Uterus (tissue), 2 donors: ENCODE data around the gene TXK.

Experiments
- POLR2A ChIP-seq, 2 donors: fragments of 450-650 bp; IDR thresholded peaks; one replicate each; pipeline ENCODE4 v1.6.1; 2016; ENCODE audit warnings: antibody characterized with exemption in 2 of 2, mild to moderate bottlenecking in 1 of 2, moderate library complexity in 1 of 2
- TF ChIP-seq, protein P1 (sequence below), 4 experiments: fragments of 200-600 bp in 2 of 4; fragments of 450-650 bp in 2 of 4; sonication (generic) in 2 of 4; IDR thresholded peaks; one replicate each; pipeline ENCODE4 v1.5.1; 2016 to 2019; ENCODE audit warnings: antibody characterized with exemption in 4 of 4, mild to moderate bottlenecking in 2 of 4, moderate library complexity in 1 of 4

DNA sequence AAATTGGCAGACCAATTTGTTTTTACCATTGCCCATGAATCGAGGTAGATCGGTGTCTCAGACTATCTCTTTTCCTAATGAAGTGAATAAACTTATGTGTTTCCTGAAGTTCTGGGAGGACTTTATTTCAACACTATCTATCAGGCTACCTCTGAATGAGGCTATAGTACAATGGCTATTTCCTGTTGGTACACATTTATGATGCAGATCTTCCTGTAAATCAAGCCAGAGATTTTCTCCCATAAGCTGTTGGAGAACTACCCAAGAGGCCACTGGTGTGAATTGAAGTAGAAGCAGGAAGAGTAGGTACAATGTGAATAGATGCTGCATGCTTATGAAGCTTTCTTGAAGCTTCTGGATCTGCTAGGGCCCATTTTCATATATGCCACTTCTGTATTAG lies 16.0 kb downstream of the TXK start:
- TF ChIP-seq, protein P1, sequence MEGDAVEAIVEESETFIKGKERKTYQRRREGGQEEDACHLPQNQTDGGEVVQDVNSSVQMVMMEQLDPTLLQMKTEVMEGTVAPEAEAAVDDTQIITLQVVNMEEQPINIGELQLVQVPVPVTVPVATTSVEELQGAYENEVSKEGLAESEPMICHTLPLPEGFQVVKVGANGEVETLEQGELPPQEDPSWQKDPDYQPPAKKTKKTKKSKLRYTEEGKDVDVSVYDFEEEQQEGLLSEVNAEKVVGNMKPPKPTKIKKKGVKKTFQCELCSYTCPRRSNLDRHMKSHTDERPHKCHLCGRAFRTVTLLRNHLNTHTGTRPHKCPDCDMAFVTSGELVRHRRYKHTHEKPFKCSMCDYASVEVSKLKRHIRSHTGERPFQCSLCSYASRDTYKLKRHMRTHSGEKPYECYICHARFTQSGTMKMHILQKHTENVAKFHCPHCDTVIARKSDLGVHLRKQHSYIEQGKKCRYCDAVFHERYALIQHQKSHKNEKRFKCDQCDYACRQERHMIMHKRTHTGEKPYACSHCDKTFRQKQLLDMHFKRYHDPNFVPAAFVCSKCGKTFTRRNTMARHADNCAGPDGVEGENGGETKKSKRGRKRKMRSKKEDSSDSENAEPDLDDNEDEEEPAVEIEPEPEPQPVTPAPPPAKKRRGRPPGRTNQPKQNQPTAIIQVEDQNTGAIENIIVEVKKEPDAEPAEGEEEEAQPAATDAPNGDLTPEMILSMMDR (IDR thresholded peaks at IDR 0.05), result no peak
- no peak for TF ChIP-seq POLR2A (IDR thresholded peaks at IDR 0.05)
